ENCODE data around the gene FBXO9. TPM values are rescaled to one million over a fixed set of nuclear protein-coding genes. Genes with fewer than 3 reads are reported as not detected.

FBXO9 gene
- total RNA-seq, 1 donor from 2014 or later, result 34.1 TPM

DNA sequence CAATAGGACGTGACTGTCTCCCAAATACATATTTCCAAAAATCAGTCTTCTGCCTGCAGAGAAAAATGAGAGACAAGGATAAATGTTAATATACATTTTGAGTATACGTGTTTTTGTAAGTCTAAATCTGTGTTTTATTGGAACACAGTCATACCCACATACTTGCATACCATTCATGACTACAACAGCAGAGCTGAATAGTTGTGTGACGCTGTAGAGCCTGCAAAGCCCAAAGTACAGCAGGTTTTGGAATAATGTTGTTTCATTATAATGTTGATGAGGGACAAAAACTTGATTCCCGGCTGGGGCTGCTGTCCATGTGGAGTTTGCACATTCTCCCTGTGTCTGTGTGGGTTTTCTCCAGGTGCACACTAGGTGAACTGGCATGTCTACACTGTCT is 23.8 kb upstream of the FBXO9 start:
- peak overlapping the region in 1 of 2 donors; percentile 77 for H3K27ac ChIP-seq
- peaks cover 20 to 34% of the 10 kb centered on the region in 2 donors for H3K36me3 ChIP-seq
- H3K27me3 ChIP-seq, result no peaks in the 10 kb centered on the region
- H3K4me1 ChIP-seq, result peaks cover 5 to 23% of the 10 kb centered on the region in 2 donors
- intact Hi-C loops (cut with DNase I), result no loop called here
- TF ChIP-seq, protein P1, sequence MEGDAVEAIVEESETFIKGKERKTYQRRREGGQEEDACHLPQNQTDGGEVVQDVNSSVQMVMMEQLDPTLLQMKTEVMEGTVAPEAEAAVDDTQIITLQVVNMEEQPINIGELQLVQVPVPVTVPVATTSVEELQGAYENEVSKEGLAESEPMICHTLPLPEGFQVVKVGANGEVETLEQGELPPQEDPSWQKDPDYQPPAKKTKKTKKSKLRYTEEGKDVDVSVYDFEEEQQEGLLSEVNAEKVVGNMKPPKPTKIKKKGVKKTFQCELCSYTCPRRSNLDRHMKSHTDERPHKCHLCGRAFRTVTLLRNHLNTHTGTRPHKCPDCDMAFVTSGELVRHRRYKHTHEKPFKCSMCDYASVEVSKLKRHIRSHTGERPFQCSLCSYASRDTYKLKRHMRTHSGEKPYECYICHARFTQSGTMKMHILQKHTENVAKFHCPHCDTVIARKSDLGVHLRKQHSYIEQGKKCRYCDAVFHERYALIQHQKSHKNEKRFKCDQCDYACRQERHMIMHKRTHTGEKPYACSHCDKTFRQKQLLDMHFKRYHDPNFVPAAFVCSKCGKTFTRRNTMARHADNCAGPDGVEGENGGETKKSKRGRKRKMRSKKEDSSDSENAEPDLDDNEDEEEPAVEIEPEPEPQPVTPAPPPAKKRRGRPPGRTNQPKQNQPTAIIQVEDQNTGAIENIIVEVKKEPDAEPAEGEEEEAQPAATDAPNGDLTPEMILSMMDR (IDR thresholded peaks at IDR 0.05), result no peak
- H3K9me3 ChIP-seq, result no peaks in the 10 kb centered on the region
- H3K4me3 ChIP-seq, result no peak overlapping the region
- no peak for DNase-seq (ENCODE audit: low spot score in 2 of 2)

DNA sequence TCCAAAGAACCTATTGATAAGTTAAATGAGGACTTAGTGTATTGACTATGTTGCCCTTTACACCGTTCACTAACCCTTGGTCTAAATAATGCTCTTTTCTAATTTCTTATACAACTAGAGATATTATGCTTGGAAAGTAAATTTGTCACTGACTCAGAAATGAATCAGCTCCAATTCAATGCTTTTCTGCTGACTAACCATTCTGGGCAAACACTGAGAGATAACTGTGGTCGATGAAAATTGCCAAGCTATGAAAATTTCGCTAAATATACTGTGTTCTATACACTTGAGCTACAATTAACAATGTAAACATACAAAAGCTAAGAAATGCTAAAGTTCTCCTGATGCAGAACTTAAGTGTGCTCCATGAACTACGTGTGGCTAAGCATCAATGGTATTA is 23.1 kb upstream of the FBXO9 start:
- Histone ChIP-seq H3K4me3 (no peak overlapping the region), H3K4me1 (peaks cover 5 to 23% of the 10 kb centered on the region in 2 donors), H3K9me3 (no peaks in the 10 kb centered on the region), H3K27me3 (no peaks in the 10 kb centered on the region), H3K27ac (peak overlapping the region; percentile 4 to 77), H3K36me3 (peaks cover 20 to 30% of the 10 kb centered on the region in 2 donors)
- TF ChIP-seq, protein P1 (IDR thresholded peaks at IDR 0.05), result no peak
- DNase-seq (ENCODE audit: low spot score in 2 of 2), result no peak
- intact Hi-C loops (cut with DNase I), result loop anchor here (1.0 to 2.0 kb wide), 2 partner anchors 27 to 47 kb away; partner anchors contain the start of gene GSTA4

DNA sequence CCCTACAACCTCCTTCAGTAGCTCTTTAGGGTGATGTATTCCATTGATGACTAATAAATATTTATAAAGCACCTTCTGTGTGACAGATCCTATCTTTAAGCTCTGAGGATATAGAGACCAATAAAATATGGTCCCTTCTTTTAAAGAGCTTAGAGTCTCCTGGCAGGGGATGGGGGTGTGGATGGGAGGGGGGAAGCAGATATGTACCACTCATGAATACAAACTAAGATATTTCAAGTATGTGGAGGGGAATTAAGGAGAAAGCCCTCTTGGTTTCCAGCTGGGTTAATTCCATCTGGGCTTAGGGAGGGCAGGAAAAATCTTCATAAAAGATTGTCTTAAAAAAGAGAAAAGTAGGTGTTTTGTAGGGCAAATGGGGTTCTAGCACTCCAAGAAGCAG is 21.6 kb upstream of the FBXO9 start:
- no peaks in the 10 kb centered on the region for H3K27me3 ChIP-seq
- no peak for DNase-seq (ENCODE audit: low spot score in 2 of 2)
- H3K36me3 ChIP-seq, result peaks cover 20 to 22% of the 10 kb centered on the region in 2 donors
- no peaks in the 10 kb centered on the region for H3K9me3 ChIP-seq
- H3K4me1 ChIP-seq, result peaks cover 5 to 23% of the 10 kb centered on the region in 2 donors
- TF ChIP-seq, protein P1 (IDR thresholded peaks at IDR 0.05), result no peak
- H3K4me3 ChIP-seq, result no peak overlapping the region
- intact Hi-C loops (cut with DNase I), result loop anchor here (2.0 kb wide), 1 partner anchor 29 kb away; no protein-coding TSS in a partner anchor
- peak overlapping the region in 1 of 2 donors; percentile 77 for H3K27ac ChIP-seq

DNA sequence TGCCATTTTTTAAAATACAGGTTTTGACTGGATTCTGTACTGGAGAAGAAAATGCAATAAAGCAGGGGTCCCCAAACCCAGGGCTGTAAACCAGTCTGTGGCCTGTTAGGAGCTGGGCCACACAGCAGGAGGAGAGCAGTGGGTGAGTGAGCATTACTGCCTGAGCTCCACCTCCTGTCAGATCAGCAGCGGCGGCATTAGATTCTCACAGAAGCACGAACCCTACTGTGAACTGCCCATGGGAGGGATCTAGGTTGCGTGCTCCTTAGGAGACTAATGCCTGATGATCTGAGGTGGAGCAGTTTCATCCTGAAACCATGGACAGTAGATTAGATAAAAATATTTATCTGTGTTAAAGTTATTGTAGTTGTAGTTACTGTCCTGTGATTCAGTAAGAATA is 21.1 kb upstream of the FBXO9 start:
- Histone ChIP-seq H3K36me3 (peaks cover 19 to 20% of the 10 kb centered on the region in 2 donors), H3K9me3 (no peaks in the 10 kb centered on the region), H3K4me3 (no peak overlapping the region), H3K27ac (peak overlapping the region in 1 of 2 donors; percentile 77), H3K4me1 (peaks cover 5 to 23% of the 10 kb centered on the region in 2 donors), H3K27me3 (no peaks in the 10 kb centered on the region)
- DNase-seq (ENCODE audit: low spot score in 2 of 2), result no peak
- TF ChIP-seq, protein P1 (IDR thresholded peaks at IDR 0.05), result no peak
- intact Hi-C loops (cut with DNase I), result no loop called here

DNA sequence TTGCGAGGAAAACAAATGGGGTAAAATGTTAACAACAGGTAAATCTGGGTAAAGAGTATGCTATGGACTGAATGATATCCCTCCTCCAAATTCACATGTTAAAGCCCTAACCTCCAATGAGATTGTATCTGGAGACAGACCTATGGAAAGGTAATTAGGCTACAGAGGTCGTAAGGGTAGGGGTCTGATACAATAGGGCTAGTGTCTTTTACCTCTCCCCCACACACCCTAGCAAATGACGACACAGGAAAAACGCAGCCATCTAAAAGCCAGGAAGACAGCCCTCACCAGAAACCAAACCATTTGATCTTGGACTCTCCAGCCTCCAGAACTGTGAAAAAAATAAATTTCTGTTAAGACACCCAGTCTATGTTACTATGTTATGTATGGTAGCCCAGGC is 20.6 kb upstream of the FBXO9 start:
- TF ChIP-seq, protein P1 (IDR thresholded peaks at IDR 0.05), result no peak
- H3K4me1 ChIP-seq, result peaks cover 5 to 23% of the 10 kb centered on the region in 2 donors
- H3K36me3 ChIP-seq, result peaks cover 15 to 16% of the 10 kb centered on the region in 2 donors
- H3K4me3 ChIP-seq, result no peak overlapping the region
- H3K27ac ChIP-seq, result no peak overlapping the region
- H3K9me3 ChIP-seq, result no peaks in the 10 kb centered on the region
- no peak for DNase-seq (ENCODE audit: low spot score in 2 of 2)
- intact Hi-C loops (cut with DNase I), result no loop called here
- H3K27me3 ChIP-seq, result no peaks in the 10 kb centered on the region
